ENCODE data around the gene NADK.
A peak's percentile ranks its signal among the peaks of the same experiment; 100 is the strongest.
"Not testable (repeated sequence)": the region's sequence is repeated elsewhere in the genome, so short reads cannot be mapped to it uniquely, and the experiment has no call there.

Gene NADK

DNA sequence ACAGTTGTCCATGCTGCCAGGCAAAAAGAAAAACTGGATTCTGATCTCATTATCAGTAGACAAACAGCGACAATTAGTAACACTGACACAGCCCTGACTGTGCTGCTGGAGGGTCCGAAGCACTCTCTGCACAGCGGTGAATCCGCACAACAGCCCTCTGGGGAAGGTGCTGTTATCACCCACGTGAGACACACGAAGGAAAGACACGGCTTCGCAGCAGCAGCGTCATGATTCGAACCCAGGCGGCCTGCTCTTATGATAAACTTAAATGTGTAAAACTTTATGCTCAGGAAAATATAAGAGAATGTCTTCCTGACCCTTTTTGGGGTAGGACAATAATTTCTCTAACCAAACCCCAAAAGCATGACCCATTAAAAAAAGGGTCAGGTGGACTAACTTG is 35.7 kb downstream of the NADK start:
- DNase-seq, result not testable (repeated sequence)

DNA sequence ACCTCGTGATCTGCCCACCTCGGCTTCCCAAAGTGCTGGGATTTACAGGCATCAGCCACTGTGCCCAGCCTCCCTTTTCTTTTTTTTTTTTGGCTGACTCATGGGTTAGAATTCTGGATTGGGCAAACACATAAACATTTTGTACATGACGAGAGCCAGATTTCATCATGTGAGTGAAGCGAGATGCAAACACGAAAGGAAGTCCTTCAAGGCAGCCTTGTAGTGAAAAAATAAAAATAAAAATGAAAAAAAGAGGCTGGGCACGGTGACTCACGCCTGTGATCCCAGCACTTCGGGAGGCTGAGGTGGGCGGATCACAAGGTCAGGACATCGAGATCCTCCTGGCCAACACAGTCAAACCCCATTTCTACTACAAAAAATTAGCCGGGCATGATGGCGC is 37.3 kb downstream of the NADK start:
- DNase-seq, result not testable (repeated sequence)

DNA sequence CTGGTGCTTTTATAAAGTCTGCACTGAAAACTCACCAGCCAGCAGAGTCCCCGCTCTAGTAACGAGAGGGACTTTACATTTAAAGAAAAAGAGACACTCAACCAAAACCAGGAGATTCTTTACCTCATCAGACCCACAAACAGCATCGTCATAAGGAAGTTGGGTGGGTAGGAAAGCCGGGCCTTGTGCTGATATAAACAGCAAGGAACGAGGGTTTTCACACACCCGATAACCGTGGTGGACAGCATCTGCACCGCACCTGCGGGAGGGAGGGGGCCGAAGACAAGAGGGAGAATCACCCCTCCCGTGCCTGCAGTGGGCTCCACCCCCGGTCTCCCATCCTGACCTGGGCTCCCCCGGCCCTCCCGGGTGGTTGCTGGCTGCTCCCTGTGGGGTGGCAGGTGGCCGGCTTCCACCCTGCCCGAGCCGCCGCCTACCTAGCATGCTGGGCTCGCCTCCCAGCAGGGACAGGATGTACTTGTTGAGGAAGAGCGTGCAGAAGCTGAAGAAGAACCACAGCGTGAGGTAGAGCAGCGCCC is 39.4 kb downstream of the NADK start:
- not testable (repeated sequence) for DNase-seq

DNA sequence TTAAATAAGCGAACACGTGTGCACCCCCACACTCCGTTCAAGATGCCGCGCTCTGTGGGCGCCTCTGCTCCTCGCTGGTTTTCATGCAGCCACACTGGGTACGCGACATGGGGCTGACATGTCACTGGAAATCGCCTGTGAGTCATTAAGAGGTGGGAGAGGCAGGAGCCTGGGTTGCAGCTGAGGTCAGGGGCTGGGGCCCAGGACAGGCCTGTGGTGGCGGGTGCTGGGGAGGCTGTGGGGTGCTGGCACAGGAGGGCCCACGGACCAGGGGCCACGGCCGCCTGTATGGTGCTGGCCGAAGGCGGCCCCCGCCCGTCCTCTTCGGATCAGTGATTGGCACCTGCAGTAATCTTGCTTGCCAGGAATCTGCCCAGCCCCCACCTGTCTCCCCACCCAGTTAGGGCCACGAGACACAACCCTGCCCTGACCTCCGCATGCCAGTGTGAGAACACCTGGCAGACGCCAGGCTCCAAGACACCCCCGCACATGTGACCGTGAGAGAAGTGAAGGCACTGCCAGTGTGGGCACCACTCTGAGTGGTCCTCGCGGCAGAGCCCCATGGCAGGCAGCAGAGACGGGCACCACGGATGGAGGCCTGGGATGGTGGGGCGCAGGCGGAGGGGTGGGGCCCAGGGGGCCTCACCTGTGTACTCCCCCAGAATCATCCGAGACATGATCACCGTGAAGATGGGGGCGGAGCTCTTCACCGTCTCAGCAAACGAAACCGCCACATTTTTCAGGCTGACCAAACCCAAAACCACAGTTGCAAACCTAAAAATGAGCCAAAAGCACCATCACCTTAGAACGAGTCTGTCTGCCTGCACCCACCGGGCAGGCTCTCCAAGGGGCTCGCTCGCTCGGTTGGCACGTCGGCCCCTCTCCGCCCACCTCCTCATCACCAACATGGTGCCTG is 40.3 kb downstream of the NADK start:
- DNase-seq, result not testable (repeated sequence)

DNA sequence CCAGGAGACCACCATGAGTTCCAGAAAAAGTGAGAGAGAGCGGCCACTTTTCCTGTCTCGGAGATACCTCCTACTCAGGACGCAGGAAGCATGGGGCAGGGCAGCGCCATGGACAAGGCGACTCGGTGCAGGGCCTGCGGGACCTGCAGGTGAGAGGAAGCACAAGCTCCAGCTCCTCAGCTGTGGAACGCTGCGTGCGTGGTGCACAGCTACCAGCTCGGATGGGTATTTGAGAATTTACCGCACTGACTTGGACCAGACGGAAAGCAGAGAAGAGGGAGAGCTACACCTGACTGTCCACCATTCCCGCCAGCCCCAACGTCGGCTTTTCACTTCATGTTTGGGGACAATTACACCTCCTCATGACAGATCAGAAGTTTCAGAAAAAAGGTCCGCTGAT is 45.9 kb downstream of the NADK start:
- no peak for DNase-seq

DNA sequence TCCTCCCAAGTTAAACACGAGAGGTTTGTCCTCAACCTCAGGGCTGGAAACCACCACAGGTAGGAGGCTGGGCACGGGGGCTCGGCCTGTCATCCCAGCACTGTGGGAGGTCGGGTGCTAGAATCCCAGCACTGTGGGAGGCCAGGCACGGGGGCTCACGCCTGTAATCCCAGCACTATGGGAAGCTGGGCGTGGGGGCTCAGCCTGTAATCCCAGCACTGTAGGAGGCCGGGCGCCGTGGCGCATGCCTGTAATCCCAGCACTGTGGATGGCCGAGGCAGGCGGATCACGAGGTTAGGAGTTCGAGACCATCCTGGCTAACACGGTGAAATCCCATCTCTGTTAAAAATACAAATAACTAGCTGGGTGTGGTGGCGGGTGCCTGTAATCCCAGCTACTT is 47.4 kb downstream of the NADK start:
- DNase-seq, result no peak

DNA sequence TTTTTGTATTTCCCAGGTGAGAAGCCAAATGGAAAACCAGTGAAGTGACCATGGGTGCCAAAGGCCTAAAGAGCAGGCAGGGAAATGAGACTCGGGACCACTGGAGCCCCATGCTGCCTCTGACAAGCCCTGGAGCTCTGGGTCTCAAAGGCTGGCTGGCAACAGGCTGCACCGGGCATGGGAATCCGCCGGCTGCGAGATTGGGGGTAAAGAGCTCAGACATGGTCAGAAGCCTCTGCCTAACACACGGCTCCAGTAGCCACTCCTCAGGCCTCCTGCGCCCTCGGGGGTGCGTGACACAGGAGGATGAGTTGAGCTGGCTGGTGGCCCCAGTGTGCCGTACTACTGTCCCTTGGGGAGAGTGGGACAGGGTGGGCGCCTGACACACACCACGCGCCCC is 48.0 kb downstream of the NADK start:
- not testable (repeated sequence) for DNase-seq

DNA sequence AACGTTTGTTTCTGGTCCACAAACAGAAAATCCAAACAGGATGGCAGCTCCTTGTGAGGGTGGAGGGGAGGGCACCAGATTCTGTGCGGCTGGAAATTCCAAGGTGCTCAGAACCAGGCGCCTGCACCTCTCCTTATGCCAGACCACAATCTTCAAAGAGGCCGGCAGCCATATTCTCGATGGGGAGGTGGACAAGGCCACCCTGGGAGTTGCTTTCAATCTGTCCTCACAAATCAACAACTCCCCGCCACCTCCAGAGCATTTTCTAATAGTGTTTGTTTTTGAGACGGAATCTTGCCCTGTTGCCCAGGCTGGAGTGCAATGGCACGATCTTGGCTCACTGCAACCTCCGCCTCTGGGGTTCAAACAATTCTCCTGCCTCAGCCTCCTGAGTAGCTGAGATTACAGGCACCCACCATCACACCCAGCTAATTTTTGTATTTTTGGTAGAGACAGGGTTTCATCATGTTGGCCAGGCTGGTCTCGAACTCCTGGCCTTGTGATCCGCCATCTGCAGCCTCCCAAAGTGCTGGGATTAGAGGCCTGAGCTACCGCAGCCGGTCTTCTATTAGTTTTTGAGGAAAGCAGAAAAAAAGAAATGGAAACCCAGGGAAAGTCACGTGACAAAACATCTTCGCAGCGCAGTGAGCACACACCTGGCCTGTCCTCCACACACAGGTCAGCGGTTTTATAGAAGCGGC is 49.0 kb downstream of the NADK start:
- DNase-seq, result not testable (repeated sequence)

DNA sequence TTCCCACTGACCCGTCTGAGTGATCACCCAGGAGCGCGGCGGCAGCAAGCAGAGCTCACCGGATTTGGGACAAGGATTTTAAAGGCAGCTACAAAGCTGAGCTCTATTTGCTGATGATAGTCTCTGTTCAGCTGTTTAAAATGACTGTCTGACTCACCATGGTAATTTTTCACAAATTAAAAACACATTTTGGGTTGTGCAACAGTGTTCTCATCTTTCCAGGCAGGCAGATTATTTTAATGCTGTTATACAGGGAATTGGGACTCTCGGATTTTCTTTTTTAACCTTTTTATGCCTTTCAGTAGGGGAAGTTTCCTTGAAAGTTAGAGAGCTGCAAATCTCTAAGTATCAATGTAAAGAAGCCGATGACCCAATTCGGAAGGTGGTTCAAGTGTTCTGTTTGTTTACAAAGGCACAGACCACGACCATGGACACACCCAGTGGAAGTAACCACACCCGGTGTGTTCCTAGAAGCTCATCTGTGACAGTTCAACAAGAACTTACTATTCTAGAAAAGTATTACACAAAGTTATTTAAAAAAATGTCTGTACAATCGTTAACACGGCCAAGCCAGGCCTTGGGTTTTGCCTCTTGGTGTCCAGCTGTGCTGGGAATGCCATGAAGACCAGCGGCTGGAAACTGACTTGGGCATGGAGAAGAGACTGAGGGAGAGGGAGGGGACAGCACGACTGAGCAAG is 49.8 kb downstream of the NADK start:
- DNase-seq, result not testable (repeated sequence)

DNA sequence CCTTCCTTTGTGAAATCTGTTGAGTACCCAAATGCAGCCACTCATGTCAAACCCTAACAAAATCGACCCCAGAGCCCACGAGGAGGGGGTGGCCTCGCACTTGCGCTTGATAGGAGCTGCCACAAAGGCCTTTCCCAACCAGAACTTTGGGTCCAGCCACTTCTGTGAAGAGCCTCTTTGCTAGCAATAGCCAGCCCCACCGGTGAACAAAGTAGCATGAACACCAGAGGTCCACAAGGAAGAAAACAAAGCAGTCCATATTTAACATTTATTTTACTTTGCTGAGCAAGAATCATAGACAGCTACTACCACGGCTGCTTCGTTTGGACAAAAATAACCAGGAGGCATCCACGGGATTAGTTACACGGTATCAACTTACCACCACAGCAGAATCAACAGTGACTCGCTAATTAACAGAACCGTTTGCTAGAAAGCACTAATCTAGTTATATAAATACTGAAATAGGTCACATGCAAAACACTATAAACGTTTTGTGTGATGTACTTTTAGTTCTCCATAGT is 51.1 kb downstream of the NADK start:
- DNase-seq, result not testable (repeated sequence)

DNA sequence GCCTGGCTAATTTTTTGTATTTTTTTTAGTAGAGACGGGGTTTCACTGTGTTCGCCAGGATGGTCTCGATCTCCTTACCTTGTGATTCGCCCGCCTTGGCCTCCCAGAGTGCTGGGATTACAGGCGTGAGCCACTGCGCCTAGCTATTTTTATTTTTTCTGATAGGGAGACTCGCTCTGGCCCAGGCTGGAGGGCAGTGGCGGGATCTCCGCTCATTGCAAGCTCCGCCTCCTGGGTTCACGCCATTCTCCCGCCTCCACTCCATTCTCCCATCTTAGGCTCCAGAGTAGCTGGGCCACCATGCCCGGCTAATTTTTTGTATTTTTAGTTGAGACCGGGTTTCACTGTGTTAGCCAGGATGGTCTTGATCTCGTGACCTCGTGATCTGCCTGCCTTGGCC is 52.2 kb downstream of the NADK start:
- not testable (repeated sequence) for DNase-seq

DNA sequence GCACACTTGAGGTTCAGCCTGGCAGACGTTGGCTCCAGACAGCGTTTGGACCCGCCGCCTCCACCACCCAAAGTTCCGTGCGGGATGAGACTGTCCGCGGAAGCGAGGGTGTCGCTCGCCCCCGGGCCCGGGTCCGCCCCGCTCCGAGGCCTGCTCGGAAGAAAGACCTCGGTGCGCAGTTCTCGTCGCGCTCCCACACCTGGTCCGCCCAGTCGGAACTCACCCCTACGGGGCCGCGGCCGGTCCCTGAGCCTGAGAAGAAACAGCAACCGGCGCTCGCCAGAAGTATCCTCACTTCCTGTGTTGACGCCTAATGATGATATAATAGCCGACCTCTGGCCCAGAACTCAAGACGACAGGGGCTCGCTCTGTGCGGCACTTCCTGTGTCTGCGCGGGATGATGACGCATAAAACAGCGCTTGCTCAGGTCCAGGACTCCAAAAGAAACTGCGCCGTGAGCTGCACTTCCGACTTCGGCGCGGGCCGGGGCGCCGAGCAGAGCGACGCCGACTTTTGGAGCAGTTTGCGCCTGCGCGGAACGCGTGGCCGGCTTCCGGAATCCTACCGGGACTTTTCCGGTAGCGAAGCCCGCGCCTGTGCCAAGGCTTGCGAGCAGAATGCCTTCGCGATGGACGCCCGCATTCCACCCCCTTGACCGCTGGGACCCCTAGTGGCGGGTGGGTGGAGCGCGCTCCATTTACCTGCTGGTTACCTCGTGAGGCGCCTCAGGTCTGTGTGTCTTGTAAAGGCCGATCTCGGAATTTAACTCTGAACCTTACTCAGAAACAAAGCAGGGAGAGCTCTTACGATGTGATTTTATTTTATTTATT is 54.0 kb downstream of the NADK start, which contains the start of gene CDK11A:
CDK11A (minus strand) TSS at position 323 of the 830 bp plus-strand sequence. CDS start 1,539 bp downstream, outside the sequence.
- peak; percentile 99 for DNase-seq

DNA sequence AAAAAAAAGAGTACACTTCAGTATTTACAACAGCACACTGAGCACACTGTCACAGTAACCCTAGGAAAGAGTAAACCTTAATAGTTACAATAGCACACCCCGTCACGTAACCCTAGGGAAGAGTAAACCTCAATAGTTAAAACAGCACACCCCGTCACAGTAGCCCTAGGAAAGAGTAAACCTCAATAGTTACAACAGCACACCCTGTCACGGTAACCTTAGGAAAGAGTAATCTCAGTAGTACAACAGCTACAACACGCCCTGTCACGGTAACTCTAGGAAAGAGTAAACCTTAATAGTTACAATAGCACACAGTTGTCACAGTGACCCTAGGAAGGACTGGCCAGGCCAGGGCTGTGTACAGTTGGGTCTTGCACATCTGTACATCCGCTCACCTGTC is 57.1 kb downstream of the NADK start:
- DNase-seq, result no peak

DNA sequence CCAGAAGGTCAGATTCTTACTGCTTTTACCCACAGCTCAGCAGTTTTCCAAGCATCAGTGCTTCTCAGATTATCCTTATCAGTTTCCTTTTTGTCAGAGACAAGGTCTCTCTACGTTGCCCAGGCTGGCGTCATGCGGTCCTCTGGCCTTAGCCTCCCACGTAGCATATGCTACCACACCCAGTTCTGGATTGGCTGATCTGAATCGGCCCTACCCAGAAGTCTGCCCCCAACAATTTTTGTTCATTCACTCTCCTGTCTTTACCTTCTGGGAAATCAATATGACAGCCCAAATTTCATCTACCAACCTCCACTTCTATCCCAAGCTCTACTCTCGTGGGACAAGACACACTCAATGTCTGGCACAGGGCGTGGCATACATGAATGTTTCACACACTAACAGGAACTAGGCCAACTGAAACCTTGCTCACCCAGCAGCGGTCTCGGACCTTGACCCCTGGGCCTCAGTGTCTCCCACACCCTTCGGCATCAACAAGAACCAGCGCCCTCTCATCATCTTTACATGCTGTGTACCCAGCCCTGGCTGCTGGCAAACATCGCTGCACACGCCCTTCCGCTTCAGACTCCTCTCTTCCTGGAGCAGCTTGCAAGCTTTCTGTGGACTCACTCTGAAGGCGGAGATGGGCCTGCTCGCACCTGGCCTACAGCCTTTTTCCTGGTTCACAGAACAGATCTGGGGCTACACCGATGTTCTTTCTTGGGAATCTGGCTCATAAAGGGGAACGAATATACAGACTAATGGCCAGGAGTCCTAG is 63.0 kb downstream of the NADK start:
- not testable (repeated sequence) for DNase-seq

DNA sequence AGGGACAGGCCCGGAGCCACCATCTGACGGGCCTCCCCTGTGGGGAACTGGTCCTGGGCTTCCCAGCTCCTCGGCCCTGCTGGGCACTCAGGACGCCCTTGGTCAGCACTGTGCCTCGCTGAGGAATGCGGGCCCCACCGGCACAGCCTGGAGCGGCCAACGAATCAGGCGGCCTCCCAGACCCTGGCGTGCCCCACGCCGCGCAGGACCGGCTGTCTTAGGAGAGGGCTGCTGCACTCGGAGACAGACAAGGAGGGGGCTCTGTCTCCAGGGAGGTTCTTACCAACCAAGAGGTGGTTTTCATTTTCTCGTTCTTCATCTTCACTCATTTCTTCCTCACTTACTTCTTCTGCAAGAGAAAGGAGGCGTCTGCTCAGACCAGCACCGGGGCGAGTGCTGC is 70.4 kb downstream of the NADK start:
- DNase-seq, result not testable (repeated sequence)

DNA sequence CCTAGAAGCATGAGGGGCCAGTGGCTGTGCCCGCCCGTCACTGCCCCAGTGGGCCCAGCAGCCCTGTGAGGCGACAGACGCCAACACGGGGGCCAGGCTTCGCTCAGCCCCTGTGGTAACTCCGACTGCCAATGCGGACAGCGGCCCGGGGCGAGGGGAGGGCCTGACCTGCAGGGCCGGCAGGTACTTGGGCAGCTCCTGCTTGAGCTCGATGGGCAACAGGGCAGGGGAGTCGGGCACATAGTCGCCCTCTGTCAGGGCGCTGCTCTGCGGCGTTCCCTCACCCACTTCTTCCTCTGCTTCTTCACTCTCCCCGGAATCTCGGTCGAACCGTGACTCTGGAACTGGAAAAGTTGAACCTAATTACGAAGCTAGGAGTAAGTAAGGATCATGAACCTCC is 71.0 kb downstream of the NADK start:
- DNase-seq, result not testable (repeated sequence)

DNA sequence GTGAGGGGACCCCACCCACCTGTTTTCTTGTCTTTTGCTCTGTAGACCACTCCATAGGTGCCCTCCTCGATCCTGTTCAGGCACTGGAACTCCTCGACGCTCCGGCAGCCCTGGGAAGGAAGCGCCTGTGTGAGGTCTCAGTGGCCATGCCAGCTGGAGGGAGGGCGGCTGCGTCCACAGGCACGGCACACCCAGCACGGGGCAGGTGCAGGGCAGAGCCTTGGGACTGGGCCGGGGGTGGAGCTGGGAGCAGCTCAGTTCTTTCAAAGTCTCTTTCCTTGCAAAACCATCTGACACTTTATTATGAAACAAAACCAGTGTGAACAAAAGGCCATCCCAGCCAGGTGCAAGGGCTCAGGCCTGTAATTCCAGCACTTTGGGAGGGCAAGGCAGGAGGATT is 72.6 kb downstream of the NADK start:
- DNase-seq, result not testable (repeated sequence)

DNA sequence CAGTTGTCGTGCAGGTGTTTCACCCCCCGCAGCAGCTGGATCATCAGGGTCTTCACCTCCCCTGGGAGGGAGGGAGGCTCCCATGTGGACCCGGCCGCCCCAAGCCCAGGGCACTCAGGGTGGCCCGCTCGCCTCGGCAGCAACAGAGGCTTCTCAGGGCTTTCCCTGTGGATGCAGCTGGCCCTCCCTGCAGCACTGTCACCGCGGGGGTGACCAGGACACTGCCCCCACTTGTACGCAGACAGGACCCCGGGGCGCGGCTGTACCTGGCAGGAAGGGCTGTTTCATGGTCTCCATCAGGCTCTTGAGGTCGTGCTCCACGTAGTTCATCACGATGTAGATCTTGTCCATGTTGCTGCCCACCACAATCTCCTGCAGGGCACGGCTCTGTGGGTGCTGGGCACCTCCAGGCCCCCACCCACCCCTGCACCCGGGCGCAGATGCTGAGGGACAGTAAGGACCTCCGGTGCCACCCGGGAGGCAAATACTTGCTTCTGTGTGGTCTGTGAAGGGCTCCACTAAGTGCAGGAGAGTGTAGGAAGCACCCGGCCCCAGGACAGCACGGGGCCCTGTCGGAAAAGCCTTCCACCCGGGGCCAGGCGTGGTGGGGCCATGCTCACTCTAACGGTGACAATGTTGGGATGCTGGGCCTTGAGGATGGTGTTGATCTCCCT is 73.8 kb downstream of the NADK start:
- DNase-seq, result not testable (repeated sequence)

DNA sequence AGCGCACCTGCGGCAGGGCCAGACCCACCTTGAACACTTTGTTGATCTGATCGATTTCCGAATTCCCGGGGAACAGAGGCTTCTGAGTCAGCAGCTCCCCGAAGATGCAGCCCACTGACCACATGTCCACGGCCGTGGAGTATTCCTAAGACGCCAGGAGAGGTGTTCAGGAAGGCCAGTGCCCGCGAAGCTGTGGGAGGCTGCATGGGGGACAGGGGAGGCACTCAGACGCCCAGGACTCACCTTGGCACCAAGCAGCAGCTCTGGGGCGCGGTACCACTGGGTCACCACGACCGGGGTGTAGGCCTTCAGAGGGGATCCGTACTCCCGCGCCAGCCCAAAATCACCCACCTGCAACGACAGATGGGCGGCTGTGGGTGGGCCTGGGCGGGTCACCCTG is 74.5 kb downstream of the NADK start:
- no peak for DNase-seq

DNA sequence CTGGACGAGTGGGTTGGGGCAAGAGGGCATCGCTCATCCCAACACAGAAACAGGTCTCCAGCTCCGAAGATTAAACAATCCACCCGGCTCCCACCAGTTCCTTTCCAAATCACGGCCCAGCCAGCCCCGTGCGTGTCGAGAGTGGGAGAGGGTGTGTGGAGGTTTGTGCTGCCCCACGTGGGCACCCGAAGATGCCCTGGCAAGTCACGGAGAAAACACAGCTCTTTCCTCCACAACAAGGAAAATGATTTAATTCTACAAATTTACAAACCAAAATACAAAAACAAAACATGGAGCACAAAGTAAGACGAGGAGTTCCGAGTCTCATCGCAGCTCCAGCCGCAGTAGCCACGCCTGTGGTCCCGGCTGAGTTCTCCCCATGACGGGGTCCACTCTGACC is 75.8 kb downstream of the NADK start:
- not testable (repeated sequence) for DNase-seq
